D721Med (cell line): ENCODE results near the gene SERPINA4.

Source experiments
- DNase-seq: peaks from one replicate; pipeline ENCODE4 v3.0.0; 2011; ENCODE audit warnings: low spot score; ENCODE audit not compliant: insufficient read length
- FAIRE-seq: peaks from 2 replicates; lab custom pipeline; 2011; peaks lifted over from hg19 to GRCh38; lab: Jason Lieb, UNC
- TF ChIP-seq, protein P1 (sequence below): IDR thresholded peaks from 2 replicates; pipeline ENCODE4 v1.5.1; 2012; ENCODE audit warnings: mild to moderate bottlenecking, control low read depth; ENCODE audit not compliant: insufficient read depth; ENCODE audit errors: missing control alignments

Gene SERPINA4

DNA sequence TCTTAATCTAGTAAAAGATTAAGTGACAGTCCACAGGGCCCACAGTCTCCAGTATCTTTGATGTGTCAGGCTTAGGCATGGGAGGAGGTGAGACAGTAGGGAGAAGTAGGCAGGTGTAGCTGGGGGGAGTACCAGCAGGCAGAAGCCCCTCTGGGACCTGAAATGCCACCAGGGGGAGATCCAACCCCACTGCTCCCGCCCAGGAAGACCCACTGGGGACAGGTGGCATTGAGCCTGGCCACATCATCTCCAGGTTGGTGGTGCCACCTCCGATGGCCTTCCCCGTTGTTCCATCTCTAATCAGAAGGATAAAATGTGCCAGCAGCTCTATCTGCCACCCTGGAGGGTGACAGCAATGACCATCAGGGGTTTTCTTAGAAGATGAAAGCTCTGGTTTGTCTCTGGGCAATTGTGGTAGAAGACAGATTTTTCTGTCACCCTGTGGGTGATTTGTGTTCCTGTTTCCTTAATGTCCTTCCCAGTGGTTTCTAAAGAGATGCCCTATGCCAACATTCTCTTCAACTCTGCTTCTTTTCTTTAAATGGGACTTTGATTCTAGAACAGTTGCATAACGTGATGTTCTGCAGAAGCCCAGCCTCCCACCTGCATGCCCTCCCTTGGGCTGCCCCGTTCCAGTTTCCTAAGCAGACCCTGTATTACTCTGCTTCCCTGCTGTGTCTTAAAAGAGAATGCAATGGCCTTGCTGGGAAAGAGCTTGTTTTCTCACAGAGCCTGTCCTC, 39.7 kb upstream of the SERPINA4 start:
- DNase-seq (no peak), FAIRE-seq (no peak)
- TF ChIP-seq, protein P1, sequence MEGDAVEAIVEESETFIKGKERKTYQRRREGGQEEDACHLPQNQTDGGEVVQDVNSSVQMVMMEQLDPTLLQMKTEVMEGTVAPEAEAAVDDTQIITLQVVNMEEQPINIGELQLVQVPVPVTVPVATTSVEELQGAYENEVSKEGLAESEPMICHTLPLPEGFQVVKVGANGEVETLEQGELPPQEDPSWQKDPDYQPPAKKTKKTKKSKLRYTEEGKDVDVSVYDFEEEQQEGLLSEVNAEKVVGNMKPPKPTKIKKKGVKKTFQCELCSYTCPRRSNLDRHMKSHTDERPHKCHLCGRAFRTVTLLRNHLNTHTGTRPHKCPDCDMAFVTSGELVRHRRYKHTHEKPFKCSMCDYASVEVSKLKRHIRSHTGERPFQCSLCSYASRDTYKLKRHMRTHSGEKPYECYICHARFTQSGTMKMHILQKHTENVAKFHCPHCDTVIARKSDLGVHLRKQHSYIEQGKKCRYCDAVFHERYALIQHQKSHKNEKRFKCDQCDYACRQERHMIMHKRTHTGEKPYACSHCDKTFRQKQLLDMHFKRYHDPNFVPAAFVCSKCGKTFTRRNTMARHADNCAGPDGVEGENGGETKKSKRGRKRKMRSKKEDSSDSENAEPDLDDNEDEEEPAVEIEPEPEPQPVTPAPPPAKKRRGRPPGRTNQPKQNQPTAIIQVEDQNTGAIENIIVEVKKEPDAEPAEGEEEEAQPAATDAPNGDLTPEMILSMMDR, result no peak

DNA sequence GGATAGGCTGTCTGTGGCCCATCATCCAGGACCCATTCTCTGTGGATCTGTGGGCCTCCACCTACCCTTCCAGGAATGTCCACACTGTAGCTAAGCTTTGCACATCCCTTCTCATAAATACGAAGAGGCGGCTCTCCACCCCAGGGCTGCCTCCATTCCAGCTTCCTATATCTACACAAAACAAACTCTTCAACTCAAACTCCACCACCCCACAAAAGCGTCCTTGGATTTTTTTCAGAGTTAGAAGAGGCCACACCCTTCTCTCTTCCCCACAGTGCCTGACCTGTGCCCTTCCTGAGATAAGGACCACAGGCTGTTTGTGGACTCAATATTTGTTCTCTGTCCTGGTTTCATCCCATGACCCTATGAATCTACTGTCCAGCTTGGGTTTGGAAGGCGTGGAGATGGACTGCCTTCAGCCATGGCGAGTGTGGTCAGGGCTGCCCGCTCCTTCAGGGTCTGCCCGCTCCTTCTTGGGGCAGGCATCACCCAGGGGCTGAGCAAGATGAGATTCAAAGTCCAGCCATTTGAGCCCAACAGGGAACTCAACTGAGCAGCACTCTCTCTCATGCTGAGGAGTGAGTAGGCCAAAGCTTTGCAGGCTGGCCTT, 39.0 kb upstream of the SERPINA4 start:
- FAIRE-seq (no peak), DNase-seq (no peak)
- TF ChIP-seq, protein P1, result no peak

DNA sequence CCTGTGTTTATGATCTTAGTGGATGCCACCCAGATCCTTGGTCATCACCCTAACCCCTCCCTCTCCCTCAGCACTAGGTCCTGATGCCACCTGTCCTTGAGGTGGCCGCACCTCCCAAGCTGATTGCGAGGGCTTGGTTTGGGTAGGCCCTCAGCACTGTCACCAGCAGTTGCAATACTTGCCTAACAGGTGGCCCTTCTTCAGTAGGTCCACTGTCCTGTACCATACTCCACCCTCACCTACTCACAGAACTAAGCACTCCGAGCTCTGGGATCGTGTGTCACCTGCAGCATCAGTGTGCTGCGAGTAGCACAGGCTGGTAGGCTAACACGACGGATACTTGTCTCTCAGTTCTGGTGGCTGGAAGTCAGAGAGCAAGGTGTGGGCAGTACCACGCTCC, 38.0 kb upstream of the SERPINA4 start:
- FAIRE-seq, result no peak
- DNase-seq, result no peak
- TF ChIP-seq, protein P1, result no peak

DNA sequence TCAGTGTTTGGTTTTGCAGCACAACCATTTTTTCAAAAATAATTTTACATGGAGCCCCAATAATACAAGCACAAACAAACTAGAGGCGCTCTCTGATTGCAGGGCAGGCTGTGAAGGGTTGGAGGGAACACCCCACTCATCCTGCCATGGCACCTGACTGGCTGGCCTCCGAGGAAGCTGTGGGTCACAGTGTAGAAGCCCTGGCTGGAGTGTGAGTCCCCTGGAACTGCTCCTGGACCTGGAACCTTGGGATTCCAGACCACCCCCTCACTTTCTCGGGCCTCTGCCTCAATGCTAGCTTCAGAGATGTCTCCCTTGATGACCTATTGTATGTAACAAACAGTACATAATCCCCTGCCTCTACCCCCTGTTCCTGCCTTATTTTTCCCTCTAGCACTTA, 37.1 kb upstream of the SERPINA4 start:
- FAIRE-seq, result no peak
- no peak for DNase-seq
- TF ChIP-seq, protein P1, result no peak

DNA sequence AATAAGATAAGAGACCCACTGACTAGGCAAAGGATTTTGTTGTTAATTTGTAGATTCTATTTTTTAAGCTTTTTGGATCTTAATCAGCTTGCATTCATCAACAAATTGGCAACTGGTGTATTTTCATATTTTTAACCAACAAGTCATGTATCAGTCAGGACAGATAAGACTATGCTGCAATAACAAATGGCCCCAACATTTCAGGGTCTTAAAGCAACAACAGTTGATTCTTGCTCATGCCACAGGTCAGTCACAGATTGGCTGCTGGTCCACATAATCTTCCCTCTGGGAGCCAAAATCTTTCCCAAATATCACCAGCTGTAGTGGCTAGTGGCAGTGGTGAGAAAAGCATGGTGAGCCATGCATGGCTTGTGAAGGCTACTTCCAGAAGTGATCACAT, 30.1 kb upstream of the SERPINA4 start:
- no peak for DNase-seq
- FAIRE-seq, result no peak
- TF ChIP-seq, protein P1, result no peak

DNA sequence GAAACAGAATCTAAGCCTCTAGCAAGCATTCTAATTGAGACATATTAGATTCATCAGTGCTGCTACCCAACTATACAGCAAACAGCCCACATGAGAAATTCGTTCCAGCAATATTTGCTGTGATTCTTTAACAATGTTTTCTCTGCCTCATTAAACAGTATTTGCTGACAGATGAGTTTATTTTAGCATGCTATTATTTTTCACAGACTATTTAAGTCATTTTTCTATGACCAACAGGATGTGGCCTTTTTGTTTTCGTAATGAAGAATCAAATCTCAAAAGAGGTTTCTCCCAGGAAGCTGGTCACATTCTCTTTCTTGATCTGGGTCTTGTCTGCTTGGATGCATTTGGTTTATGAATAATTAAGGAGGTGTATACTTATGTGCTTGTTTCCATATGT, 28.8 kb upstream of the SERPINA4 start:
- FAIRE-seq, result no peak
- DNase-seq, result no peak
- TF ChIP-seq, protein P1, result no peak

DNA sequence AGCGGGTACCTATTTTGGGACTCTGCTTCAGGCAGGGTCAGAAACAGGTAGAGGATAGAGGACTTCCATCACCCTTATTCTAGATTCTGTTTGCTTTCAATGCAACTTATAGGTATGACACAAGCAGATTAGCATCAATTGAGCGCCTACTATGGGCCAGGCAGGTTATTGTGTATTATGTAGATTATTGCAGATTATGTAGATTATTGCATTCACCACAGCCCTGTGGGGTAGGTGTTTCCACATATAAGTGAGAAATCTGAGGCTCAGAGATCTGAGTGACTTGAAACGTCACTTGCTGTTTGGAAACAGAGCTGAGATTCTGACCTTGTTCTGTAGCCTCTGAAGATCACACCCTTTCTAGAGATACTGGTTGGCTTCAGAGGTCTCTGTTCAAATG, 25.7 kb upstream of the SERPINA4 start:
- no peak for FAIRE-seq
- no peak for DNase-seq
- TF ChIP-seq, protein P1, result no peak
